K562 (cell line): ENCODE results near the gene SRPK1. TPM values are rescaled to one million over a fixed set of nuclear protein-coding genes. Genes with fewer than 3 reads are reported as not detected.

Experiments used
- ATAC-seq: fragments of 200-7000 bp; cut with Tn5 transposase; 3 replicates; pipeline ENCODE4 v1.9.1; 2020; ENCODE audit warnings: moderate library complexity
- BruUV-seq: library from RNA; stranded (reverse); fragments of 400-500 nt; replicated peaks from 2 replicates; lab custom pipeline; 2021; lab: Mats Ljungman, UMichigan
- CTCF ChIA-PET: fragments of 300-600 bp; formaldehyde crosslinking; extraction: SDS; loops from one replicate; lab custom pipeline; 2021; ENCODE audit warnings: low intra/inter-chr PET ratio; lab: Yijun Ruan, JAX
- POLR2A ChIA-PET: fragments of 300-600, 350-650 bp; sonication (Branson Sonifier 250); formaldehyde crosslinking; extraction: SDS; loops from one replicate; lab custom pipeline; 2021; ENCODE audit warnings: antibody characterized with exemption, inconsistent platforms; lab: Yijun Ruan, JAX
- DNase-seq, 4 experiments: peaks; one replicate each; pipeline versions ENCODE4 v3.0.0 to v3.0.0-alpha.2; 2011 to 2018; ENCODE audit warnings: low spot score in 3 of 4, mixed read lengths in 3 of 4; ENCODE audit errors: extremely low read depth in 1 of 4
- FAIRE-seq: peaks from 2 replicates; lab custom pipeline; 2011; peaks lifted over from hg19 to GRCh38; lab: Jason Lieb, UNC
- H2AFZ ChIP-seq: 2 replicates; pipeline ENCODE4 v1.6.0; 2011; ENCODE audit warnings: low read depth, low read length, control low read depth, inconsistent platforms
- H3K27ac ChIP-seq: fragments of 200-600 bp; 3 replicates; pipeline ENCODE4 v1.8.0; 2011; ENCODE audit warnings: low read depth, mild to moderate bottlenecking, control low read depth, inconsistent platforms, low read length, moderate library complexity, mixed read lengths; ENCODE audit errors: extremely low read depth
- H3K27me3 ChIP-seq, 2 experiments: fragments of 300-600 bp in 1 of 2; 2 replicates in 1 of 2; 3 replicates in 1 of 2; pipeline versions ENCODE4 v1.6.0 to v1.8.0; 2011; ENCODE audit warnings: inconsistent platforms in 2 of 2, low read length in 2 of 2, mild to moderate bottlenecking in 1 of 2, mixed read lengths in 1 of 2, moderate library complexity in 1 of 2; ENCODE audit not compliant: control insufficient read depth in 2 of 2, insufficient read depth in 2 of 2
- H3K36me3 ChIP-seq: fragments of 300-600 bp; 3 replicates; pipeline ENCODE4 v1.8.0; 2011; ENCODE audit warnings: mild to moderate bottlenecking, low read length, inconsistent platforms; ENCODE audit not compliant: control insufficient read depth, insufficient read depth
- H3K4me1 ChIP-seq, 2 experiments: fragments of 200-600 bp in 1 of 2; replicated peaks in 1 of 2; 2 replicates in 1 of 2; 3 replicates in 1 of 2; pipeline versions ENCODE4 v1.5.1 to v1.8.0; 2011; ENCODE audit warnings: inconsistent platforms in 2 of 2, low read length in 2 of 2, mild to moderate bottlenecking in 1 of 2, mixed read lengths in 1 of 2, moderate library complexity in 1 of 2; ENCODE audit not compliant: control insufficient read depth in 2 of 2, insufficient read depth in 2 of 2
- H3K4me2 ChIP-seq: 2 replicates; pipeline ENCODE4 v1.6.1; 2011; ENCODE audit warnings: low read length, control low read depth, inconsistent platforms, mixed read lengths; ENCODE audit not compliant: insufficient read depth
- H3K4me3 ChIP-seq: fragments of 200-600 bp; sonication (generic), shearing (Covaris generic); 2 replicates; pipeline ENCODE4 v1.5.1; 2016; ENCODE audit warnings: control low read depth, inconsistent platforms
- H3K79me2 ChIP-seq: fragments of 200-600 bp; 3 replicates; pipeline ENCODE4 v1.8.0; 2011; ENCODE audit warnings: low read length, inconsistent platforms; ENCODE audit not compliant: control insufficient read depth, insufficient read depth
- H3K9ac ChIP-seq, 2 experiments: 2 replicates each; pipeline versions ENCODE4 v1.6.0 to v1.6.1; 2011; ENCODE audit warnings: low read depth in 2 of 2, low read length in 2 of 2, control low read depth in 1 of 2, inconsistent platforms in 1 of 2, mild to moderate bottlenecking in 1 of 2, mixed read lengths in 1 of 2; ENCODE audit not compliant: insufficient read depth in 1 of 2
- H3K9me1 ChIP-seq: one replicate; pipeline ENCODE4 v1.6.0; 2011; ENCODE audit warnings: inconsistent platforms, mild to moderate bottlenecking, low read length, moderate library complexity; ENCODE audit not compliant: control insufficient read depth, insufficient read depth
- H3K9me3 ChIP-seq: replicated peaks from 2 replicates; pipeline ENCODE4 v1.5.1; 2011; ENCODE audit warnings: low read depth, low read length, inconsistent platforms; ENCODE audit not compliant: control insufficient read depth, insufficient read depth
- H4K20me1 ChIP-seq: replicated peaks from 2 replicates; pipeline ENCODE4 v1.6.1; 2011; ENCODE audit warnings: low read length, inconsistent platforms, mixed read lengths; ENCODE audit not compliant: control insufficient read depth, insufficient read depth
- ATF2 ChIP-seq: sonication (generic); formaldehyde crosslinking; IDR thresholded peaks from 2 replicates; pipeline ENCODE4 v1.8.1; 2022; ENCODE audit warnings: missing genetic modification reagents
- EGR1 ChIP-seq: fragments of 450-650 bp; conservative IDR thresholded peaks from 2 replicates; pipeline ENCODE4 v1.6.1; 2017; ENCODE audit warnings: mild to moderate bottlenecking
- ELF1 ChIP-seq: fragments of 200-800 bp; sonication (Bioruptor generic); IDR thresholded peaks from 2 replicates; pipeline ENCODE4 v1.6.1; 2016; ENCODE audit warnings: missing genetic modification characterization, missing compliant biosample characterization
- GMEB1 ChIP-seq: fragments of 250-450 bp; sonication (Bioruptor Pico); IDR thresholded peaks from 2 replicates; pipeline ENCODE4 v1.4.0; 2020; ENCODE audit warnings: mild to moderate bottlenecking
- IRF1 ChIP-seq: sonication (generic); formaldehyde crosslinking; IDR thresholded peaks from 2 replicates; pipeline ENCODE4 v1.8.0; 2022; ENCODE audit warnings: missing genetic modification reagents, mild to moderate bottlenecking, borderline replicate concordance
- NONO ChIP-seq, 2 experiments: fragments of 200-400 bp in 1 of 2; fragments of 450-650 bp in 1 of 2; formaldehyde crosslinking in 1 of 2; IDR thresholded peaks; 2 replicates each; pipeline ENCODE4 v1.6.1; 2017; ENCODE audit warnings: low read depth in 2 of 2, mild to moderate bottlenecking in 2 of 2, moderate library complexity in 2 of 2, low read length in 1 of 2
- PML ChIP-seq: IDR thresholded peaks from 2 replicates; pipeline ENCODE4 v1.6.1; 2012; ENCODE audit warnings: low read length, inconsistent platforms
- RBM14 ChIP-seq: fragments of 200-400 bp; formaldehyde crosslinking; IDR thresholded peaks from 2 replicates; pipeline ENCODE4 v1.6.1; 2018; ENCODE audit warnings: low read depth, mild to moderate bottlenecking, low read length, moderate library complexity, borderline replicate concordance; ENCODE audit not compliant: insufficient read depth
- SNAPC5 ChIP-seq: fragments of 250-450 bp; sonication (Bioruptor Pico); IDR thresholded peaks from 2 replicates; pipeline ENCODE4 v1.8.0; 2021; ENCODE audit warnings: moderate library complexity, mild to moderate bottlenecking, inconsistent platforms
- SRSF3 ChIP-seq: fragments of 200-400 bp; formaldehyde crosslinking; IDR thresholded peaks from 2 replicates; pipeline ENCODE4 v1.6.1; 2016; ENCODE audit warnings: mild to moderate bottlenecking, low read length, moderate library complexity; ENCODE audit not compliant: insufficient read depth
- STAT5B ChIP-seq: fragments of 250-450 bp; sonication (Bioruptor Pico); IDR thresholded peaks from 2 replicates; pipeline ENCODE4 v1.8.0; 2021; ENCODE audit warnings: mild to moderate bottlenecking, inconsistent platforms
- UBTF ChIP-seq, 2 experiments: IDR thresholded peaks; 2 replicates each; pipeline ENCODE4 v1.6.1; 2012; ENCODE audit warnings: improper control_type of control experiment in 2 of 2, low read depth in 2 of 2, low read length in 2 of 2, borderline replicate concordance in 1 of 2
- ZNF12 ChIP-seq: sonication (generic); formaldehyde crosslinking; IDR thresholded peaks from 2 replicates; pipeline ENCODE4 v1.4.0; 2020; ENCODE audit warnings: mild to moderate bottlenecking, missing genetic modification reagents
- ZNF449 ChIP-seq: fragments of 250-450 bp; sonication (Bioruptor Pico); IDR thresholded peaks from 2 replicates; pipeline ENCODE4 v1.8.0; 2022; ENCODE audit warnings: moderate library complexity, mild to moderate bottlenecking, inconsistent platforms
- ZNF696 ChIP-seq: fragments of 250-450 bp; sonication (Bioruptor Pico); conservative IDR thresholded peaks from 2 replicates; pipeline ENCODE4 v1.4.0; 2020; ENCODE audit warnings: mild to moderate bottlenecking, moderate library complexity
- in situ Hi-C: fragments of 300-500 bp; cut with MboI; formaldehyde crosslinking; loops from 4 replicates; pipeline ENCODE4 v1.15.0; 2018; ENCODE audit warnings: inconsistent platforms, mixed read lengths
- intact Hi-C: fragments of 100-400 bp; cut with micrococcal nuclease; formaldehyde crosslinking; loops from 2 replicates; pipeline ENCODE4 v1.14.2; 2022
- polyA plus RNA-seq, 8 experiments: library from polyadenylated mRNA; depleted of rRNA in 4 of 8; stranded (reverse) in 5 of 8; unstranded in 3 of 8; fragments of >200 nt; fragmentation: Nextera tagmentation in 2 of 8; fragmentation: Illumina TruSeq in 1 of 8; extraction: Ambion mirVana in 2 of 8; extraction: Trizol in 1 of 8; gene quantifications; 2 replicates each; pipeline versions ENCODE4 v1.2.1 to v1.2.3, GENCODE V29; 2011 to 2014; ENCODE audit warnings: inconsistent platforms in 1 of 8, missing spikeins in 1 of 8
- total RNA-seq, 7 experiments: library from RNA; depleted of rRNA in 6 of 7; stranded (reverse); fragments of >200 nt in 6 of 7; fragmentation: Illumina TruSeq in 2 of 7; extraction: Trizol in 2 of 7; gene quantifications; 2 replicates each; pipeline versions ENCODE4 v1.2.1 to v1.2.3, GENCODE V29; 2011 to 2021; ENCODE audit warnings: low replicate concordance in 1 of 7

SRPK1 gene
- total and polyA plus RNA-seq, 9 of the 15 experiments (the other 6 are each of a cell fraction or from before 2014, with no cell fraction given), result 99.6 to 185 (median 159) TPM

- Histone ChIP-seq H4K20me1 (no peaks in the 10 kb centered on the region), H2AFZ (no peak overlapping the region), H3K79me2 (peaks cover 10% of the 10 kb centered on the region; the same call in 1 of the 3 replicates), H3K36me3 (peaks cover 98% of the 10 kb centered on the region), H3K9me1 (no peaks in the 10 kb centered on the region), H3K27ac (no peak overlapping the region), H3K4me2 (no peak overlapping the region), H3K27me3 (no peaks in the 10 kb centered on the region), H3K9ac (no peak overlapping the region), H3K4me3 (no peak overlapping the region), H3K9me3 (no peaks in the 10 kb centered on the region), H3K4me1 (no peaks in the 10 kb centered on the region)
- DNase-seq (no peak), ATAC-seq (no peak), FAIRE-seq (no peak)
- intact Hi-C loops (no loop called here), in situ Hi-C loops (no loop called here)
- ChIA-PET CTCF (no interaction called here), POLR2A (interaction anchor here (0.7 kb wide), 1 partner anchor 25 kb away, joined by 3 read pairs; no protein-coding TSS in a partner anchor)
- no TSS peak for BruUV-seq
- TF ChIP-seq IRF1 (CRISPR knock-in tag) (no peak), ATF2 (CRISPR knock-in tag) (no peak), NONO (IDR thresholded peaks at IDR 0.05; ENCODE audit: low read depth in 2 of 2, low read length in 1 of 2) (no peak), ZNF696 (no peak), PML (no peak), UBTF (IDR thresholded peaks at IDR 0.05; ENCODE audit: borderline replicate concordance in 1 of 2, low read depth in 2 of 2, low read length in 2 of 2) (no peak), ZNF449 (CRISPR knock-in tag) (no peak), SRSF3 (no peak), SNAPC5 (CRISPR knock-in tag) (no peak), GMEB1 (CRISPR knock-in tag) (no peak), STAT5B (CRISPR knock-in tag) (no peak), ELF1 (no peak), EGR1 (no peak), RBM14 (no peak), ZNF12 (CRISPR knock-in tag) (no peak)
These were observed 63.0 kb downstream of the SRPK1 start for GRCh38 chr6:35857853-35858252.
